B cell (primary cell): ENCODE measurements around the gene METTL5. TPM values are rescaled to one million over a fixed set of nuclear protein-coding genes. Genes with fewer than 3 reads are reported as not detected.
"Not testable (repeated sequence)": the region's sequence is repeated elsewhere in the genome, so short reads cannot be mapped to it uniquely, and the experiment has no call there.

Experiments
- ATAC-seq: fragments of 200-7000 bp; cut with Tn5 transposase; one replicate; pipeline ENCODE4 v1.10.0; 2021; ENCODE audit warnings: low read depth, mild to moderate bottlenecking, moderate number of reproducible peaks, moderate library complexity
- CTCF ChIA-PET: fragments of 350-600 bp; sonication (Branson Sonifier 250); formaldehyde crosslinking; loops from one replicate; lab custom pipeline; 2021; ENCODE audit warnings: antibody characterized with exemption, inconsistent platforms; lab: Charles Lee
- POLR2A ChIA-PET: fragments of 350-600 bp; sonication (Branson Sonifier 250); formaldehyde crosslinking; loops from one replicate; lab custom pipeline; 2021; ENCODE audit warnings: antibody characterized with exemption; lab: Charles Lee
- DNase-seq: peaks from one replicate; pipeline ENCODE4 v3.0.0; 2013
- H2AFZ ChIP-seq: 2 replicates; pipeline ENCODE4 v1.6.1; 2012; ENCODE audit warnings: mild to moderate bottlenecking, low read depth, low read length; ENCODE audit not compliant: insufficient read depth, poor library complexity, severe bottlenecking
- H3K27ac ChIP-seq, 2 donors: 1 replicate in 1 of 2; 2 replicates in 1 of 2; pipeline ENCODE4 v1.5.1; 2012 to 2013; ENCODE audit warnings: low read length in 2 of 2, mild to moderate bottlenecking in 2 of 2, moderate library complexity in 1 of 2
- H3K27me3 ChIP-seq, 4 experiments: fragments of 200-600 bp in 1 of 4; sonication (generic) in 1 of 4; replicated peaks in 1 of 4; 1 replicate in 2 of 4; 2 replicates in 2 of 4; pipeline versions ENCODE4 v1.6.1 to v1.7.0; 2013 to 2016; ENCODE audit warnings: low read length in 3 of 4, mild to moderate bottlenecking in 2 of 4, mixed read lengths in 1 of 4, moderate library complexity in 1 of 4; ENCODE audit not compliant: insufficient read depth in 4 of 4, control insufficient read depth in 3 of 4; ENCODE audit errors: control extremely low read depth in 1 of 4
- H3K36me3 ChIP-seq, 2 experiments: replicated peaks in 1 of 2; 1 replicate in 1 of 2; 2 replicates in 1 of 2; pipeline versions ENCODE4 v1.6.1 to v1.7.1; 2013; ENCODE audit warnings: low read length in 1 of 2; ENCODE audit not compliant: insufficient read depth in 2 of 2, control insufficient read depth in 1 of 2; ENCODE audit errors: control extremely low read depth in 1 of 2, extremely low read depth in 1 of 2
- H3K4me1 ChIP-seq, 2 donors: fragments of 200-600 bp in 1 of 2; sonication (generic) in 1 of 2; 1 replicate in 1 of 2; 2 replicates in 1 of 2; pipeline versions ENCODE4 v1.5.1 to v1.6.1; 2013 to 2017; ENCODE audit warnings: low read length in 2 of 2; ENCODE audit not compliant: control insufficient read depth in 2 of 2, insufficient read depth in 2 of 2
- H3K4me2 ChIP-seq: replicated peaks from 2 replicates; pipeline ENCODE3; 2012; ENCODE audit warnings: mild to moderate bottlenecking, low read depth, low read length; ENCODE audit not compliant: poor library complexity, severe bottlenecking
- H3K4me3 ChIP-seq, 5 experiments: fragments of 200-600 bp in 1 of 5; sonication (generic) in 1 of 5; 1 replicate in 3 of 5; 2 replicates in 2 of 5; pipeline versions ENCODE4 v1.5.1 to v1.7.0; 2011 to 2016; ENCODE audit warnings: low read length in 4 of 5, mild to moderate bottlenecking in 4 of 5, low read depth in 2 of 5, control low read depth in 1 of 5, moderate library complexity in 1 of 5; ENCODE audit not compliant: insufficient read depth in 1 of 5; ENCODE audit errors: control extremely low read depth in 1 of 5, extremely low read depth in 1 of 5
- H3K79me2 ChIP-seq: fragments of 200-600 bp; sonication (generic); one replicate; pipeline ENCODE4 v1.6.0; 2016; ENCODE audit warnings: low read length; ENCODE audit not compliant: control insufficient read depth, insufficient read depth
- H3K9ac ChIP-seq: fragments of 200-600 bp; sonication (generic); 2 replicates; pipeline ENCODE4 v1.6.1; 2017; ENCODE audit warnings: mild to moderate bottlenecking, low read length, moderate library complexity
- H3K9me3 ChIP-seq, 3 donors: one replicate each; pipeline versions ENCODE4 v1.6.1 to v1.7.1; 2013; ENCODE audit warnings: low read length in 2 of 3; ENCODE audit not compliant: control insufficient read depth in 2 of 3, insufficient read depth in 1 of 3; ENCODE audit errors: control extremely low read depth in 1 of 3
- H4K20me1 ChIP-seq: 2 replicates; pipeline ENCODE4 v1.6.0; 2012; ENCODE audit warnings: mild to moderate bottlenecking, low read length; ENCODE audit not compliant: insufficient read depth, control insufficient read depth, poor library complexity, severe bottlenecking
- H3K27ac Mint-ChIP-seq: one replicate; pipeline ENCODE4 v1.8.0; 2021; ENCODE audit warnings: mixed read lengths
- H3K27me3 Mint-ChIP-seq: one replicate; pipeline ENCODE4 v1.8.0; 2021; ENCODE audit warnings: mixed read lengths
- H3K4me1 Mint-ChIP-seq: one replicate; pipeline ENCODE4 v1.8.0; 2021; ENCODE audit warnings: mixed read lengths
- H3K4me3 Mint-ChIP-seq: one replicate; pipeline ENCODE4 v1.8.0; 2021; ENCODE audit warnings: mixed read lengths
- H3K9me3 Mint-ChIP-seq: one replicate; pipeline ENCODE4 v1.8.0; 2022; ENCODE audit warnings: mixed read lengths; ENCODE audit not compliant: insufficient read depth
- EZH2 ChIP-seq: IDR thresholded peaks from 2 replicates; pipeline ENCODE4 v1.6.1; 2012; ENCODE audit warnings: borderline replicate concordance, low read depth, mild to moderate bottlenecking, moderate library complexity, low read length; ENCODE audit not compliant: insufficient read depth, poor library complexity, severe bottlenecking
- WGBS: methylation state at CpG from one replicate; pipeline ENCODE4 v1.1.5; 2013; ENCODE audit warnings: missing lambda C conversion rate; ENCODE audit not compliant: insufficient coverage; 5-methylcytosine and 5-hydroxymethylcytosine counted together
- intact Hi-C: fragments of 100-400 bp; cut with micrococcal nuclease; formaldehyde crosslinking; loops from one replicate; pipeline ENCODE4 v1.10.0; 2022
- polyA plus RNA-seq: library from polyadenylated mRNA; depleted of rRNA; stranded (reverse); fragments of >200 nt; gene quantifications from 2 replicates; pipeline ENCODE4 v1.2.3, GENCODE V29; 2012
- total RNA-seq, 2 donors: library from RNA; stranded (reverse); fragments of 120-200 nt in 1 of 2; gene quantifications; 1 replicate in 1 of 2; 2 replicates in 1 of 2; pipeline versions ENCODE4 v1.2.3 to v1.2.4, GENCODE V29; 2013 to 2022
- TF ChIP-seq, protein P1 (sequence below): fragments of 200-600 bp; IDR thresholded peaks from one replicate; pipeline ENCODE4 v1.8.0; 2022; ENCODE audit warnings: antibody characterized with exemption, mild to moderate bottlenecking

The METTL5 gene
- total and polyA plus RNA-seq, 2 donors (not counting 1 experiment from before 2014, with no cell fraction given), result 12.7 to 36.4 TPM

DNA sequence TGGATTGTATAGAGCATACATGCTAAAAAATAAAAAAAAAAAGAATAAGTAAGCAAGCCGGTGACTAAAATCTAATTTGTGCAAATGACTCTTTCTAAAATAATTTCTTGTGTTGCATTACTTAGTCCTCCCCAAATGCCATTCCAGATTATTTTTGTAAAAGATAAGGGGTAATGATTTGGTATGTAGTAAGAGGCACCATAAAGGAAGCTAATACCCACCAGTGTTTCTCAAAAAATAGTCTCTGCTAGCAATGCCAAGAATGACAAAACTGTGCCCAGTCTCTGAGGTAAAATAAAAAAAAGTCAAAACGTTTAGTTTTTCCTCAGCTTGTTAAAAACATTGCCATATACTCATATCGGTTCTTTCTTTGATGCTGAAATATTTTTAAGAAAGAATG, 2.7 kb downstream of the METTL5 start:
- Mint-ChIP-seq H3K9me3 (no peaks in the 10 kb centered on the region), H3K4me3 (no peak overlapping the region), H3K27ac (no peak overlapping the region), H3K27me3 (no peaks in the 10 kb centered on the region), H3K4me1 (peaks cover 32% of the 10 kb centered on the region)
- Histone ChIP-seq H3K27ac (no peak overlapping the region), H3K9me3 (no peaks in the 10 kb centered on the region), H3K27me3 (no peaks in the 10 kb centered on the region), H4K20me1 (peaks cover 10% of the 10 kb centered on the region), H3K4me3 (no peak overlapping the region), H3K9ac (no peak overlapping the region), H3K4me2 (no peak overlapping the region), H3K36me3 (peaks cover 4 to 21% of the 10 kb centered on the region in 2 experiments), H3K79me2 (peaks cover 50% of the 10 kb centered on the region), H2AFZ (no peak overlapping the region), H3K4me1 (peaks cover 18 to 23% of the 10 kb centered on the region in 2 donors)
- ChIA-PET CTCF (interaction anchor here (0.7 kb wide), 1 partner anchor 1536 kb away, joined by 3 read pairs; no protein-coding TSS in a partner anchor), POLR2A (no interaction called here)
- intact Hi-C loops, result no loop called here
- no peak for TF ChIP-seq EZH2
- TF ChIP-seq, protein P1, sequence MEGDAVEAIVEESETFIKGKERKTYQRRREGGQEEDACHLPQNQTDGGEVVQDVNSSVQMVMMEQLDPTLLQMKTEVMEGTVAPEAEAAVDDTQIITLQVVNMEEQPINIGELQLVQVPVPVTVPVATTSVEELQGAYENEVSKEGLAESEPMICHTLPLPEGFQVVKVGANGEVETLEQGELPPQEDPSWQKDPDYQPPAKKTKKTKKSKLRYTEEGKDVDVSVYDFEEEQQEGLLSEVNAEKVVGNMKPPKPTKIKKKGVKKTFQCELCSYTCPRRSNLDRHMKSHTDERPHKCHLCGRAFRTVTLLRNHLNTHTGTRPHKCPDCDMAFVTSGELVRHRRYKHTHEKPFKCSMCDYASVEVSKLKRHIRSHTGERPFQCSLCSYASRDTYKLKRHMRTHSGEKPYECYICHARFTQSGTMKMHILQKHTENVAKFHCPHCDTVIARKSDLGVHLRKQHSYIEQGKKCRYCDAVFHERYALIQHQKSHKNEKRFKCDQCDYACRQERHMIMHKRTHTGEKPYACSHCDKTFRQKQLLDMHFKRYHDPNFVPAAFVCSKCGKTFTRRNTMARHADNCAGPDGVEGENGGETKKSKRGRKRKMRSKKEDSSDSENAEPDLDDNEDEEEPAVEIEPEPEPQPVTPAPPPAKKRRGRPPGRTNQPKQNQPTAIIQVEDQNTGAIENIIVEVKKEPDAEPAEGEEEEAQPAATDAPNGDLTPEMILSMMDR, result no peak
- no CpG with 5 or more reads among the region's 3 CpGs for WGBS
- ATAC-seq, result no peak
- no peak for DNase-seq

DNA sequence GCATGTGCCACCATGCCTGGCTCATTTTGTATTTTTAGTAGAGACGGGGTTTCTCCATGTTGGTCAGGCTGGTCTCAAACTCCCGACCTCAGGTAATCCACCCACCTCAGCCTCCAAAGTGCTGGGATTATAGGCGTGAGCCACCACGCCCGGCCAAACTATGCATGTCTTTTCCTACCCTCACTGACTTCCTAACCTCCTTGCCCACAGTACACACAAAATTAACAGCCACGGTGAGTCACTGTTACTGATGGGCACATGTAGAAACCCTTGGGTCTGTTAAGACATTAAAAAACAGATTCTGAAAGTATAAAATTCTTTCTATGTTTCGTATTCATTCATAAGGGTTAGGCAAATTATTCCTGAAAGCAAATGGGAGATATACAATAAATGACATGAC, 4.6 kb downstream of the METTL5 start:
- DNase-seq, H3K27ac Mint-ChIP-seq, H3K9me3 Mint-ChIP-seq, H3K4me3 Mint-ChIP-seq, H3K27me3 Mint-ChIP-seq, intact Hi-C loops, H3K4me3 ChIP-seq, ATAC-seq, H3K27me3 ChIP-seq, H3K4me2 ChIP-seq, CTCF ChIA-PET, POLR2A ChIA-PET, H3K27ac ChIP-seq, H3K9ac ChIP-seq, H3K9me3 ChIP-seq, H2AFZ ChIP-seq: not testable (repeated sequence)
- peaks cover 27% of the 10 kb centered on the region for H3K4me1 Mint-ChIP-seq
- H3K79me2 ChIP-seq, result peaks cover 49% of the 10 kb centered on the region
- WGBS, result 100% methylated on average over 1 of the region's 7 CpGs
- peaks cover 17 to 18% of the 10 kb centered on the region in 2 donors for H3K4me1 ChIP-seq
- peaks cover 10% of the 10 kb centered on the region for H4K20me1 ChIP-seq
- H3K36me3 ChIP-seq, result peaks cover 8 to 33% of the 10 kb centered on the region in 2 experiments
